ENCODE results near the gene MXD1.

The MXD1 gene

GRCh38 chr2:69979902-69980807 is 65.2 kb downstream of the MXD1 start:
- DNase-seq (ENCODE audit: low read depth), result no peak

- DNase-seq (ENCODE audit: low read depth), result no peak
Measured at GRCh38 chr2:69983392-69983966, 68.6 kb downstream of the MXD1 start.

GRCh38 chr2:69985216-69985615 is 70.3 kb downstream of the MXD1 start:
- DNase-seq (ENCODE audit: low read depth), result no peak

GRCh38 chr2:69985688-69986087 is 70.8 kb downstream of the MXD1 start:
- DNase-seq (ENCODE audit: low read depth), result no peak

- no peak for DNase-seq (ENCODE audit: low read depth)
Measured at GRCh38 chr2:69986691-69987090, 71.8 kb downstream of the MXD1 start.

GRCh38 chr2:69988086-69988635 is 73.3 kb downstream of the MXD1 start:
- DNase-seq (ENCODE audit: low read depth), result no peak

GRCh38 chr2:69989009-69989408 is 74.1 kb downstream of the MXD1 start:
- no peak for DNase-seq (ENCODE audit: low read depth)

GRCh38 chr2:69989441-69990105 is 74.7 kb downstream of the MXD1 start:
- DNase-seq (ENCODE audit: low read depth), result no peak
